ENCODE results near the gene DMTF1.

DMTF1 gene

DNA sequence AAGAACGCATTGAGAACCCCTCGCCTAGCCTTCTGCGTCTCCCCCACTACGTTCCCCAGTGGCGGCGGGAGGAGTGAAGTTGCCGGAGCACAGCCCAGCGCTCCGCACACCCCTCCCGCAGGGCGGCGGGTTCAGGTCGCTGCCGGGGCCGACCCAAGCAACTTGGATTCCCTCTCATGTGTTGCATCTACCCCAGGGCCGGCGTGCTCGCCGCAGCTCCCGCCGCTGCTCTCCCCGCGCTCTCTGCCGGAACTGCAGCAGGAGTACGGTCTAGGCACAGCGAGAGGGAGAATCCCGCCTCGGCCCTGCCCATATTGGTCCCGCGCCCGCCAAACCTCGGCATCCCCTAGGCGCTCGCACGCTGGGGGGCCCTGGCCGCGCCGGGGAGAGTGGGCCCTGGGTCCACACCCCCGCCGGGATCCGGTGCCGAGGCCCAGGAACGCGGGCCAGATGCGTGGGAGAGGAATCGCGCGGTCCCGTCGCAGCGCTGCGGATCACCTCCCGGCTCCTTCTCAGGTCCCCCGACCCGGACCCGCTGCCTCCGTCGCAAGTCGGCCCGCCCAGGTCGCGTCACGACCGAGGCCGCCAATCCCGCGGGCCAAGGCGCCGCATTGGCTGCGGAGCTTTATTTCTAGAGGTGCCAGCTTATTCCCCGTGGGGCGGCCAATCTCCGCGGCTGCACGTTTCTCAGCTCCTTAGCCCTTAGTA, 67.9 kb downstream of the DMTF1 start:
- H3K4me3 ChIP-seq (replicated peaks; ENCODE audit: low read depth, low read length), result peak overlapping the region; percentile 87
- TF ChIP-seq, protein P1, sequence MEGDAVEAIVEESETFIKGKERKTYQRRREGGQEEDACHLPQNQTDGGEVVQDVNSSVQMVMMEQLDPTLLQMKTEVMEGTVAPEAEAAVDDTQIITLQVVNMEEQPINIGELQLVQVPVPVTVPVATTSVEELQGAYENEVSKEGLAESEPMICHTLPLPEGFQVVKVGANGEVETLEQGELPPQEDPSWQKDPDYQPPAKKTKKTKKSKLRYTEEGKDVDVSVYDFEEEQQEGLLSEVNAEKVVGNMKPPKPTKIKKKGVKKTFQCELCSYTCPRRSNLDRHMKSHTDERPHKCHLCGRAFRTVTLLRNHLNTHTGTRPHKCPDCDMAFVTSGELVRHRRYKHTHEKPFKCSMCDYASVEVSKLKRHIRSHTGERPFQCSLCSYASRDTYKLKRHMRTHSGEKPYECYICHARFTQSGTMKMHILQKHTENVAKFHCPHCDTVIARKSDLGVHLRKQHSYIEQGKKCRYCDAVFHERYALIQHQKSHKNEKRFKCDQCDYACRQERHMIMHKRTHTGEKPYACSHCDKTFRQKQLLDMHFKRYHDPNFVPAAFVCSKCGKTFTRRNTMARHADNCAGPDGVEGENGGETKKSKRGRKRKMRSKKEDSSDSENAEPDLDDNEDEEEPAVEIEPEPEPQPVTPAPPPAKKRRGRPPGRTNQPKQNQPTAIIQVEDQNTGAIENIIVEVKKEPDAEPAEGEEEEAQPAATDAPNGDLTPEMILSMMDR (IDR thresholded peaks at IDR 0.05; ENCODE audit: low read depth, low read length, missing control alignments), result no peak
- DNase-seq (ENCODE audit: extremely low read depth, low read depth), result peak; percentile 20

- H3K4me3 ChIP-seq (replicated peaks; ENCODE audit: low read depth, low read length), result peak overlapping the region; percentile 87
- DNase-seq (ENCODE audit: extremely low read depth, low read depth), result no peak
- TF ChIP-seq, protein P1 (IDR thresholded peaks at IDR 0.05; ENCODE audit: low read depth, low read length, missing control alignments), result no peak
Measured at GRCh38 chr7:87220734-87221215, 68.5 kb downstream of the DMTF1 start.

DNA sequence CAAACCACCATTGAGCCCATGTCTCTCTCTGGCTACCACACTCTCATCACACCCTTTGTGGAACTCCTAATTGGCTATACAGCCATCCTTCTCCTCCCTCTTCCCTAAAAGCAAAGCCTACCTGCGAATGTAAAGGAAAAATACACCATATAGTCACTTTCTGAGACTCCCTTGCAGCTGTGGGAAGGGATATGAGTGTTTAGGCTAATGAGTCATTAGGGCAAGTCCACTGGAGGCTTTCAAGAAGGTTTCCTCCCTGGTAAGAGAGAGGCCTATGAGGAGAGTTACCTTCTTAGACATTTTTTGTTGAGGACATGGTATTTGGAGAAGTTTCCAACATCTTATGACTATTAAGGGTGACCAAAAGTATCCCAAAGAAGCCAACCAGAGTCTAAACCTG, 71.4 kb downstream of the DMTF1 start:
- H3K4me3 ChIP-seq (replicated peaks; ENCODE audit: low read depth, low read length), result no peak overlapping the region
- DNase-seq (ENCODE audit: extremely low read depth, low read depth), result no peak
- TF ChIP-seq, protein P1 (IDR thresholded peaks at IDR 0.05; ENCODE audit: low read depth, low read length, missing control alignments), result no peak

GRCh38 chr7:87225696-87226095, 73.4 kb downstream of the DMTF1 start:
- no peak for DNase-seq (ENCODE audit: extremely low read depth, low read depth)

GRCh38 chr7:87226495-87226894, 74.2 kb downstream of the DMTF1 start:
- TF ChIP-seq, protein P1 (IDR thresholded peaks at IDR 0.05; ENCODE audit: low read depth, low read length, missing control alignments), result no peak
- H3K4me3 ChIP-seq (replicated peaks; ENCODE audit: low read depth, low read length), result no peak overlapping the region
- no peak for DNase-seq (ENCODE audit: extremely low read depth, low read depth)

More at GRCh38 chr7:87225696-87226095, 73.4 kb downstream of the DMTF1 start:
- H3K4me3 ChIP-seq (replicated peaks; ENCODE audit: low read depth, low read length), result no peak overlapping the region
- TF ChIP-seq, protein P1 (IDR thresholded peaks at IDR 0.05; ENCODE audit: low read depth, low read length, missing control alignments), result no peak

DNA sequence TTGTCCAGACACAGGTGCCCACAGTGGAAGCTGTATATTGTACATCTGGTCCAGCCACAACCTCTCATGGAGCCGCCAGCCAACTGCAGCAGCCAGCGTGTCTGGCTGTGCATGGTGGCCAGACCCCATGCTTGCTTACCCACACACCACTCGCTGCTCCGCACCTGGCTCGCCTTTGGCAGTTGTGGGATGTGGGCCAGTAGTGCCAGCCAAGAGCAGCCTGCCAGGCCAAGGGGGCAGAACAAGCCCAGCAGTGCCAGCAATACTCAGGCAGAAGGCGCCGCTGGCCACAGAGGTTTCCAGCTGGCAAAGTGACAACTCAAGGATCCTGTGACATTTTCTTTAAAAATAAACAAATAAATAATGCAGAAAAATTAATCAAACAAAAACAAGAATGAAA, 79.0 kb downstream of the DMTF1 start:
- no peak for DNase-seq (ENCODE audit: extremely low read depth, low read depth)
- TF ChIP-seq, protein P1 (IDR thresholded peaks at IDR 0.05; ENCODE audit: low read depth, low read length, missing control alignments), result no peak

More for the DNA sequence above, 79.0 kb downstream of the DMTF1 start:
- H3K4me3 ChIP-seq (replicated peaks; ENCODE audit: low read depth, low read length), result no peak overlapping the region

Measured in HFF-Myc (cell line).